HG02852 (cell line): ENCODE results near the gene IARS2.
"Not testable (repeated sequence)": the region's sequence is repeated elsewhere in the genome, so short reads cannot be mapped to it uniquely, and the experiment has no call there.

Experiments used
- ATAC-seq: cut with Tn5 transposase; IDR thresholded peaks from one replicate; pipeline ENCODE4 v1.9.1; 2021; ENCODE audit warnings: mild to moderate bottlenecking, moderate library complexity; ENCODE audit not compliant: unreplicated experiment

The IARS2 gene

GRCh38 chr1:220164116-220164515 lies 70.2 kb downstream of the IARS2 start:
- ATAC-seq = no peak

GRCh38 chr1:220164517-220164916 lies 70.6 kb downstream of the IARS2 start:
- no peak for ATAC-seq

- ATAC-seq = no peak
Measured at GRCh38 chr1:220166853-220167252, 72.9 kb downstream of the IARS2 start.

- not testable (repeated sequence) for ATAC-seq
Measured at GRCh38 chr1:220169887-220170286, 76.0 kb downstream of the IARS2 start.

GRCh38 chr1:220170836-220171526 lies 77.0 kb downstream of the IARS2 start:
- no peak for ATAC-seq

- no peak for ATAC-seq
Measured at GRCh38 chr1:220176540-220176939, 82.6 kb downstream of the IARS2 start.

- ATAC-seq = no peak
Measured at GRCh38 chr1:220182111-220182510, 88.2 kb downstream of the IARS2 start.

- no peak for ATAC-seq
Measured at GRCh38 chr1:220182656-220183055, 88.7 kb downstream of the IARS2 start.

- no peak for ATAC-seq
Measured at GRCh38 chr1:220184506-220184905, 90.6 kb downstream of the IARS2 start.

- ATAC-seq = no peak
Measured at GRCh38 chr1:220186752-220187151, 92.8 kb downstream of the IARS2 start.

GRCh38 chr1:220188538-220188937 lies 94.6 kb downstream of the IARS2 start:
- ATAC-seq = no peak

- no peak for ATAC-seq
Measured at GRCh38 chr1:220189750-220190347, 95.9 kb downstream of the IARS2 start.

- ATAC-seq = no peak
Measured at GRCh38 chr1:220195701-220196100, 101.8 kb downstream of the IARS2 start.
